H9 (cell line): ENCODE results near the gene SH3BP2. TPM values are rescaled to one million over a fixed set of nuclear protein-coding genes. Genes with fewer than 3 reads are reported as not detected.

Source experiments
- DNase-seq: peaks from one replicate; pipeline ENCODE4 v3.0.0-alpha.2; 2017
- H2AFZ ChIP-seq: one replicate; pipeline ENCODE4 v1.6.1; 2013; ENCODE audit warnings: mild to moderate bottlenecking, low read length, control low read depth, moderate library complexity
- H2AK5ac ChIP-seq: 2 replicates; pipeline ENCODE4 v1.6.1; 2013; ENCODE audit warnings: low read length, control low read depth, mixed read lengths; ENCODE audit not compliant: insufficient read length
- H2BK120ac ChIP-seq: one replicate; pipeline ENCODE4 v1.6.1; 2013; ENCODE audit warnings: low read depth, mild to moderate bottlenecking, low read length, control low read depth, inconsistent platforms; ENCODE audit not compliant: poor library complexity, severe bottlenecking
- H2BK12ac ChIP-seq: 2 replicates; pipeline ENCODE4 v1.6.1; 2013; ENCODE audit warnings: low read length, control low read depth, mixed read lengths, low read depth; ENCODE audit not compliant: insufficient read length
- H2BK15ac ChIP-seq: 2 replicates; pipeline ENCODE4 v1.6.1; 2013; ENCODE audit warnings: low read depth, low read length, control low read depth
- H2BK20ac ChIP-seq: one replicate; pipeline ENCODE4 v1.6.1; 2013; ENCODE audit warnings: low read depth, mild to moderate bottlenecking, low read length, control low read depth, inconsistent platforms; ENCODE audit not compliant: poor library complexity, severe bottlenecking
- H2BK5ac ChIP-seq: 2 replicates; pipeline ENCODE4 v1.6.1; 2013; ENCODE audit warnings: low read length, control low read depth, mixed read lengths; ENCODE audit not compliant: insufficient read length
- H3K14ac ChIP-seq: 2 replicates; pipeline ENCODE4 v1.6.1; 2013; ENCODE audit warnings: low read length, control low read depth; ENCODE audit not compliant: insufficient read depth
- H3K18ac ChIP-seq: 2 replicates; pipeline ENCODE4 v1.6.1; 2013; ENCODE audit warnings: low read depth, mild to moderate bottlenecking, mixed read lengths, low read length, control low read depth; ENCODE audit not compliant: insufficient read length
- H3K23ac ChIP-seq: 2 replicates; pipeline ENCODE4 v1.6.1; 2013; ENCODE audit warnings: low read length, control low read depth, mixed read lengths, low read depth; ENCODE audit not compliant: insufficient read length
- H3K23me2 ChIP-seq: 2 replicates; pipeline ENCODE4 v1.6.1; 2013; ENCODE audit warnings: low read depth, mild to moderate bottlenecking, mixed read lengths, low read length, control low read depth; ENCODE audit not compliant: insufficient read length, poor library complexity, severe bottlenecking
- H3K27ac ChIP-seq: 2 replicates; pipeline ENCODE4 v1.5.1; 2013; ENCODE audit warnings: low read length, control low read depth, mixed read lengths, low read depth; ENCODE audit not compliant: insufficient read length
- H3K27me3 ChIP-seq: 2 replicates; pipeline ENCODE4 v1.6.1; 2013; ENCODE audit warnings: low read length, control low read depth, inconsistent platforms; ENCODE audit not compliant: insufficient read depth
- H3K4ac ChIP-seq: 2 replicates; pipeline ENCODE4 v1.6.1; 2013; ENCODE audit warnings: low read depth, mild to moderate bottlenecking, control low read depth, inconsistent platforms, low read length, moderate library complexity
- H3K4me1 ChIP-seq: 2 replicates; pipeline ENCODE4 v1.6.1; 2013; ENCODE audit warnings: low read length, control low read depth, inconsistent platforms; ENCODE audit not compliant: insufficient read depth
- H3K4me2 ChIP-seq: 2 replicates; pipeline ENCODE4 v1.6.1; 2013; ENCODE audit warnings: low read length, control low read depth, mixed read lengths; ENCODE audit not compliant: insufficient read length, insufficient read depth
- H3K56ac ChIP-seq: 2 replicates; pipeline ENCODE4 v1.6.1; 2013; ENCODE audit warnings: low read depth, mild to moderate bottlenecking, mixed read lengths, low read length, control low read depth; ENCODE audit not compliant: insufficient read length
- H3K79me1 ChIP-seq: 2 replicates; pipeline ENCODE4 v1.6.1; 2013; ENCODE audit warnings: low read depth, mild to moderate bottlenecking, moderate library complexity, low read length, control low read depth, inconsistent platforms; ENCODE audit not compliant: insufficient read depth, poor library complexity, severe bottlenecking
- H3K79me2 ChIP-seq: 2 replicates; pipeline ENCODE4 v1.6.1; 2013; ENCODE audit warnings: low read length, control low read depth, inconsistent platforms; ENCODE audit not compliant: insufficient read depth
- H3K9ac ChIP-seq: 2 replicates; pipeline ENCODE4 v1.6.1; 2013; ENCODE audit warnings: low read length, control low read depth, mixed read lengths; ENCODE audit not compliant: insufficient read length; ENCODE audit errors: extremely low read depth
- H3K9me3 ChIP-seq: one replicate; pipeline ENCODE4 v1.6.1; 2013; ENCODE audit warnings: low read depth, low read length, inconsistent platforms; ENCODE audit not compliant: control insufficient read depth
- H3T11ph ChIP-seq: one replicate; pipeline ENCODE4 v1.6.1; 2013; ENCODE audit warnings: mild to moderate bottlenecking, low read length, control low read depth, inconsistent platforms
- H4K20me1 ChIP-seq: one replicate; pipeline ENCODE4 v1.6.1; 2013; ENCODE audit not compliant: control insufficient read depth, insufficient read length, insufficient read depth
- H4K5ac ChIP-seq: 2 replicates; pipeline ENCODE4 v1.6.1; 2013; ENCODE audit warnings: low read depth, mild to moderate bottlenecking, mixed read lengths, low read length, control low read depth; ENCODE audit not compliant: insufficient read length
- H4K8ac ChIP-seq: replicated peaks from 2 replicates; pipeline ENCODE4 v1.6.1; 2013; ENCODE audit warnings: low read length, control low read depth, mixed read lengths, low read depth; ENCODE audit not compliant: insufficient read length
- H4K91ac ChIP-seq: 2 replicates; pipeline ENCODE4 v1.6.1; 2013; ENCODE audit warnings: low read depth, mild to moderate bottlenecking, moderate library complexity, mixed read lengths, low read length, control low read depth; ENCODE audit not compliant: insufficient read length
- H3K27ac Mint-ChIP-seq, 3 experiments: 2 replicates in 2 of 3; 3 replicates in 1 of 3; pipeline ENCODE4 v1.8.0; 2020 to 2021; ENCODE audit warnings: mixed read lengths in 3 of 3, mild to moderate bottlenecking in 1 of 3, moderate library complexity in 1 of 3
- H3K27me3 Mint-ChIP-seq: 2 replicates; pipeline ENCODE4 v1.8.0; 2021; ENCODE audit warnings: low read depth, mild to moderate bottlenecking, moderate library complexity, mixed read lengths
- H3K36me3 Mint-ChIP-seq, 3 experiments: 2 replicates in 2 of 3; 3 replicates in 1 of 3; pipeline ENCODE4 v1.8.0; 2020 to 2021; ENCODE audit warnings: low read depth in 3 of 3, mixed read lengths in 3 of 3; ENCODE audit not compliant: insufficient read depth in 1 of 3
- H3K4me1 Mint-ChIP-seq, 2 experiments: 2 replicates each; pipeline ENCODE4 v1.8.0; 2020; ENCODE audit warnings: mixed read lengths in 2 of 2
- H3K4me3 Mint-ChIP-seq, 2 experiments: 2 replicates in 1 of 2; 3 replicates in 1 of 2; pipeline ENCODE4 v1.8.0; 2020 to 2021; ENCODE audit warnings: mild to moderate bottlenecking in 2 of 2, mixed read lengths in 2 of 2, moderate library complexity in 1 of 2
- H3K9me3 Mint-ChIP-seq, 2 experiments: 2 replicates in 1 of 2; 3 replicates in 1 of 2; pipeline ENCODE4 v1.8.0; 2020; ENCODE audit warnings: mild to moderate bottlenecking in 2 of 2, mixed read lengths in 2 of 2, moderate library complexity in 1 of 2
- WGBS: extraction: QIAGEN DNeasy Blood & Tissue Kit; methylation state at CpG from one replicate; pipeline ENCODE4 v1.1.7; 2013; ENCODE audit warnings: missing lambda C conversion rate, low lambda C conversion rate, mixed read lengths; ENCODE audit not compliant: insufficient read length; ENCODE audit errors: extremely low coverage; 5-methylcytosine and 5-hydroxymethylcytosine counted together
- total RNA-seq: library from RNA; stranded (reverse); gene quantifications from 2 replicates; pipeline ENCODE4 v1.2.1, GENCODE V29; 2021
- TF ChIP-seq, protein P1 (sequence below): fragments of 200-600 bp; sonication (generic); conservative IDR thresholded peaks from 3 replicates; pipeline ENCODE4 v1.8.0; 2021; ENCODE audit warnings: antibody characterized with exemption, mild to moderate bottlenecking

Gene SH3BP2
- total RNA-seq, 1 experiment from 2014 or later: 37.6 TPM

DNA sequence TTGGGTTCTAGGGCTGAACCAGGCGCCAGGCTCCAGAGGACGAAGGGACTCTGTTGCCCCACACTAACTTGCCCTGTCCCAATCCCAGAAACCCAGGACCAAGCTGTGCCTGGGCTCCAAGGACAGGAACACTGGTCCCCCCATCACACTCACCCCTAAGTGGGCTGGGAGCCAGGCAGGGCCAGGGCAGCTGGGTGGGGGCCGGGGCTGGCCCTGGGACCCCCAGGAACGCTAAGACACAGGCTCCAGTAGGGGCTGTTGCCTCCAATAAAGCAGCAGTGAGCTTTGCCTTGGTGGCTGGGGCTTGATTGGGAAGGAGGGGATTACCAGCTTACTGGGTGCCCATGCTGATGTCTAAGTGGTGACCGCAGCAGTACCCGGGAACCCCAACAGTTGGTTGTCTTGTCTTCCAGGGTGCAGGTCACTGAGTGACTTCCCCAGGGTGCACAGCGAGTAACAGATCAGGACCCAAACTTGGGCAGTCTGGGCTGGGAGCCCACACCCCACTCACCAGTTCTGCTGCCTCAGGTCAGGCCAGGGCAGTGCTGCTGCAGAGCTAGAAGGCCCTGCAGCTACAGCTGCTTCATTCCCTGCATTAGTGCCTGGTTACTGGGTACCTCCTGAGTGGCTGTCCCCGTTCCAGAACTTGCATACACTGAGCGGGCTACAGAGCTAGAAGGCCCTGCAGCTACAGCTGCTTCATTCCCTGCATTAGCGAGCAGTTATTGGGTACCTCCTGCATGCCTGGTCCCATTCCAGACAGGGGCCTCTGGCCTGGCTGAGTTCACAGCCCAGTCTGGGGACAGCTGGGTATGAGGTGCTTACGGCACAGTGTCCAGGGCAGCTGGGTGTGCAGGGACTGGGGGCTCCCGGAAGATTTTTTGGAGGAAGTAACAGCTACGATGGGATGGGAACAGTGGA is 41.4 kb downstream of the SH3BP2 start:
- no peak overlapping the region for H3T11ph ChIP-seq
- H4K5ac ChIP-seq: no peak overlapping the region
- H3K23me2 ChIP-seq: no peaks in the 10 kb centered on the region
- no peak overlapping the region for H3K4ac ChIP-seq
- H3K9me3 ChIP-seq: no peaks in the 10 kb centered on the region
- no peak overlapping the region; the same call in 1 of the 2 replicates for H3K14ac ChIP-seq
- peaks cover 0 to under 1% of the 10 kb centered on the region in 2 experiments; a peak in 1 of 5 replicates for H3K9me3 Mint-ChIP-seq
- no peak overlapping the region for H3K4me2 ChIP-seq
- no peak overlapping the region for H3K4me3 Mint-ChIP-seq
- H3K27me3 ChIP-seq: no peaks in the 10 kb centered on the region
- no peak overlapping the region for H2BK5ac ChIP-seq
- peaks cover 2 to 31% (median 29%) of the 10 kb centered on the region in 3 experiments for H3K36me3 Mint-ChIP-seq
- no peak overlapping the region for H2BK12ac ChIP-seq
- no peak overlapping the region for H3K27ac ChIP-seq
- no peak overlapping the region for H3K27ac Mint-ChIP-seq
- TF ChIP-seq, protein P1, sequence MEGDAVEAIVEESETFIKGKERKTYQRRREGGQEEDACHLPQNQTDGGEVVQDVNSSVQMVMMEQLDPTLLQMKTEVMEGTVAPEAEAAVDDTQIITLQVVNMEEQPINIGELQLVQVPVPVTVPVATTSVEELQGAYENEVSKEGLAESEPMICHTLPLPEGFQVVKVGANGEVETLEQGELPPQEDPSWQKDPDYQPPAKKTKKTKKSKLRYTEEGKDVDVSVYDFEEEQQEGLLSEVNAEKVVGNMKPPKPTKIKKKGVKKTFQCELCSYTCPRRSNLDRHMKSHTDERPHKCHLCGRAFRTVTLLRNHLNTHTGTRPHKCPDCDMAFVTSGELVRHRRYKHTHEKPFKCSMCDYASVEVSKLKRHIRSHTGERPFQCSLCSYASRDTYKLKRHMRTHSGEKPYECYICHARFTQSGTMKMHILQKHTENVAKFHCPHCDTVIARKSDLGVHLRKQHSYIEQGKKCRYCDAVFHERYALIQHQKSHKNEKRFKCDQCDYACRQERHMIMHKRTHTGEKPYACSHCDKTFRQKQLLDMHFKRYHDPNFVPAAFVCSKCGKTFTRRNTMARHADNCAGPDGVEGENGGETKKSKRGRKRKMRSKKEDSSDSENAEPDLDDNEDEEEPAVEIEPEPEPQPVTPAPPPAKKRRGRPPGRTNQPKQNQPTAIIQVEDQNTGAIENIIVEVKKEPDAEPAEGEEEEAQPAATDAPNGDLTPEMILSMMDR: no peak
- no peaks in the 10 kb centered on the region for H3K79me2 ChIP-seq
- H2AK5ac ChIP-seq: no peak overlapping the region
- H3K27me3 Mint-ChIP-seq: no peaks in the 10 kb centered on the region
- no peak overlapping the region for H2BK15ac ChIP-seq
- H3K4me1 ChIP-seq: no peaks in the 10 kb centered on the region; the same call in 1 of the 2 replicates
- no peak overlapping the region for H2AFZ ChIP-seq
- no peak overlapping the region for H4K8ac ChIP-seq
- H3K23ac ChIP-seq: no peak overlapping the region
- no peak overlapping the region for H3K9ac ChIP-seq
- no CpG with 5 or more reads among the region's 13 CpGs for WGBS
- H2BK20ac ChIP-seq: no peak overlapping the region
- no peaks in the 10 kb centered on the region for H3K79me1 ChIP-seq
- H3K18ac ChIP-seq: no peak overlapping the region
- no peak overlapping the region for H4K91ac ChIP-seq
- peaks cover 15 to 20% of the 10 kb centered on the region in 2 experiments for H3K4me1 Mint-ChIP-seq
- no peak overlapping the region for H3K56ac ChIP-seq
- H2BK120ac ChIP-seq: no peak overlapping the region
- peaks cover 2% of the 10 kb centered on the region for H4K20me1 ChIP-seq
- no peak for DNase-seq
